GM21381 (cell line): Measurements from ENCODE around the gene ZNF670.
A peak's percentile ranks its signal among the peaks of the same experiment; 100 is the strongest.
"Not testable (repeated sequence)": the region's sequence is repeated elsewhere in the genome, so short reads cannot be mapped to it uniquely, and the experiment has no call there.

ENCODE experiments used
- ATAC-seq: cut with Tn5 transposase; IDR thresholded peaks from one replicate; pipeline ENCODE4 v1.9.1; 2021; ENCODE audit warnings: mild to moderate bottlenecking, moderate library complexity; ENCODE audit not compliant: unreplicated experiment

Gene ZNF670

GRCh38 chr1:247078258-247079140, at the start of gene ZNF670:
ZNF670 (minus strand) TSS chr1:247078811; CDS start chr1:247078596, 215 bp downstream.
- ATAC-seq: peak; percentile 99

GRCh38 chr1:247127519-247128282, 49.1 kb upstream of the ZNF670 start:
- ATAC-seq: not testable (repeated sequence)

GRCh38 chr1:247126601-247127000, 48.0 kb upstream of the ZNF670 start:
- peak; percentile 59 for ATAC-seq

- peak; percentile 98 for ATAC-seq
Observed at GRCh38 chr1:247126166-247126565, 47.6 kb upstream of the ZNF670 start.

- ATAC-seq: no peak
Observed at GRCh38 chr1:247121382-247121781, 42.8 kb upstream of the ZNF670 start.

- not testable (repeated sequence) for ATAC-seq
Observed at GRCh38 chr1:247120408-247120668, 41.7 kb upstream of the ZNF670 start.

GRCh38 chr1:247119600-247120407, 41.2 kb upstream of the ZNF670 start:
- no peak for ATAC-seq

GRCh38 chr1:247118946-247119446, 40.4 kb upstream of the ZNF670 start:
- no peak for ATAC-seq

GRCh38 chr1:247115545-247115944, 36.9 kb upstream of the ZNF670 start:
- no peak for ATAC-seq

GRCh38 chr1:247115141-247115510, 36.5 kb upstream of the ZNF670 start:
- no peak for ATAC-seq

GRCh38 chr1:247114351-247115140, 35.9 kb upstream of the ZNF670 start:
- ATAC-seq: no peak

GRCh38 chr1:247113733-247114271, 35.2 kb upstream of the ZNF670 start:
- no peak for ATAC-seq

GRCh38 chr1:247113094-247113497, 34.5 kb upstream of the ZNF670 start:
- ATAC-seq: no peak

GRCh38 chr1:247112479-247112781, 33.8 kb upstream of the ZNF670 start:
- ATAC-seq: no peak

- no peak for ATAC-seq
Observed at GRCh38 chr1:247111700-247112478, 33.3 kb upstream of the ZNF670 start.

GRCh38 chr1:247111259-247111699, 32.7 kb upstream of the ZNF670 start:
- ATAC-seq: no peak

GRCh38 chr1:247110627-247111258, 32.1 kb upstream of the ZNF670 start:
- ATAC-seq: no peak

GRCh38 chr1:247107694-247108093, 29.1 kb upstream of the ZNF670 start:
- ATAC-seq: no peak

- no peak for ATAC-seq
Observed at GRCh38 chr1:247105966-247106365, 27.4 kb upstream of the ZNF670 start.
